GM18868 (cell line): ENCODE results near the gene TEPSIN.

Experiments used
- ATAC-seq: cut with Tn5 transposase; IDR thresholded peaks from one replicate; pipeline ENCODE4 v1.9.1; 2021; ENCODE audit warnings: mild to moderate bottlenecking, moderate library complexity; ENCODE audit not compliant: unreplicated experiment

TEPSIN gene

DNA sequence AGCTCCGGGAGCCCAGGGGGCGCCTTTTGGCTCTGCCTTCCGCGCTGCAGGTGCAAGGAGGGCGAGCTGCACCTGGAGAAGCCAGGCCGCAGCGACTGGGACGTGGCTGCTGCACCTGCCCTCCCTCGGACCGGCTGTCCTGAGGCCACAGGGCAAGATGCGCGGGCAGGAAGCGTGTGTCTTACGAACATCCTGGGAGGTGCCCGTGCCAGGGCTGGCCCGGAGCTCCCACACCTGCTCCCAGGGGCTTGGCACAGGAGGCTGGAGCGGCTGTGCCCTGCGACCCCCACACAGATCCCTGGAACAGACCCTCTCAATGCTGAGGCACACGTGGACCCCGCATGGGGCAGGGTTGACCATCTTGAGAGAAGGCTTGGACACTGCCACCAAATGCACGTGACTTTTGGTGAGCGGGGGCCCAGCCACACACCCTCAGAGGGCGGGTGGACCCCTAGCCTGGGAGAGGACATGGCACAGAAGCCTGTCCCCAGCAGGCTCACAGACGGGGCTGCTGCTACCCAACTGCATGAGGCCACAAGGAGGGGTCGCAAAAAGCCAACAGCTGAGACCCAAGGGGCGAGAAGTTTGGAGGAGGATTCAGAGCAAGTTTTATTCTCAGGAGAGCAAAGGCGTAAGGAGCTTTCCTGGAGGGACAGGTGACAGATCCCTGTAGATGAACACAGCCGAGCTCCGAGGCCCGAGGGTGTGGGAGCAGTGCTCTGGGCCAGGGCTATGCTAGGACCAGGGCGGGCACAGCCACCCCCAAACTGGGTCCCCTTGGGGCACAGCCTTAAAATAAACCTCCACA is 11.6 kb upstream of the TEPSIN start:
- ATAC-seq, result no peak

DNA sequence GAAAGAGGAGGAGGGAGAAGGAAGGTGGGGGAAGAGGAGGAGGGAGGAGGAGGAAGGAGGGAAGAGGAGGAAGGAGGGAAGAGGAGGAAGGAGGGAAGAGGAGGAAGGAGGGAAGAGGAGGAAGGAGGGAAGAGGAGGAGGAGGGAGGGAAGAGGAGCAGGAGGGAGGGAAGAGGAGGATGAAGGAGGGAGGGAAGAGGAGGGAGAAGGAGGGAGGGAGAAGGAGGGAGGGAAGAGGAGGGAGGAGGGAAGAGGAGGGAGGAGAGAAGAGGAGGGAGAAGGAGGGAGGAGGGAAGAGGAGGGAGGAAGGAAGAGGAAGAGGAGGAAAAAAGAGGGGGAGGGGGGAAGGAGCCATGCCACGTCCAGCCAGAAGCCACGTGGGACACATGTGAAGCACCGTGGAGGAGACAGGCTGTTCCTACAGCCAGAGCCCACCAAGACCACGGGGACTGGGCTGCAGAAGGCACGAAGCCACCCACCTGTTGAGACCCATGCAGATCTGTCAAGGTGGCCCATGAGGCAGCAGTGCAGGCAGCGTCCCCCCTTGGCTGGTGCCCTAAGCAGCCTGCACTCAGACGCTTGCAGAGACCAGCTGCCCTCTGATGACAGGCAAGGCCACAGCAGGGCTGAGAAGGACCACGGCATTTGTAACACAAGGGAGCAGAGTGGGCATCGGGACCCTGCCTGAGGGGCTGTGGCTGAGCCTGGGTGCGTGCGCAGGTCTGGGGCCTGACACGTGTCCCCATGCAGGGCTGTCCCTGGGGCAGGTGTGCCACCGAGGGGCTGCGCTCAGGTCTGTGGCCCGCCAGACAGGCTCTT is 10.6 kb upstream of the TEPSIN start:
- no peak for ATAC-seq

DNA sequence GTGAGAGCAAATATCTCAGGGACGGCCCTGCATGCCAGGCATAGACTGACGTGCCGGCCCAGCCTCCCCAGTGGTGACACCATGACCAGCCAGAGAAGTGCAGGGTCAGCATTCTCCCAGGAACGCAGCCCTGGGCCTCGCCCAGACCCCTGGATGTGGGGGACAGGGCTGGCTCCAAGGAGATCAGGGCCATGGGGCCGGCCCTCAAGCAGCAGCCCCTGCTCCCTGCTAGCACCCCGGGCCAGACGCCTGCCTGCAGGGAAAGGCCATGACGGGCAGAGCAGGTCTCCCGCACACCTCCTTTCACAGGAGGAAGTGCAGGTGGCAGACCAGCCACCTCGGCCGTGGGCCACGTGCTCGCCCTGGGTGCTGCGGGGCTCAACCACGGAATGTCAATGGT is 9.8 kb upstream of the TEPSIN start:
- no peak for ATAC-seq

DNA sequence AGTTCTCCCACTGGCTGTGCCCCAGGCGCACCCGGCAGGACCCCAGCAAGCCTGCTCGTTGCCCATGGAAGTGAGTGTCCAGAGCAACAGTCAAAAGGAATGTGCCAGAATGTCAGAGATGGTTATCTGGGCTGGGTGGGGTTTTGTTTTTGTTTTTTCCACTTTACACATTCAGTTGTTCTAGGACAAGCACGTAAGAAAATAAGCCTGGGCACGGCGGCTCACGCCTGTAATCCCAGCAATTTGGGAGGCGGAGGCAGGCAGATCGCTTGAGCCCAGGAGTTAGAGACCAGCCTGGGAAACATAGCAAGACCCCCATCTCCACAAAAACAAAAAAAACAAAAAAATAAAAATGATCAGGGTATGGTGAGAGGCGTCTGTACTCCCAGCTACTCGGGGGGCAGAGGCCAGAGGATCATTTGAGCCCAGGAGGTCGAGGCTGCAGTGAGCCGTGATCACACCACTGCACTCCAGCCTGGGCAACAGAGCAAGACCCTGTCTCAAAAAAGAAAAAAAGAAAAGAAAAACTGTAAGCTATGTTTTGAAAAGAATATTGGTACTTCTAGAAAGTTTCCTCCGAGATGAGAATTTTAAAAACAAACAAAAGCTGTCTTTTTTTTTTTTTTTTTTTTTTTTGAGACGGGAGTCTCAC is 8.6 kb upstream of the TEPSIN start:
- no peak for ATAC-seq

- no peak for ATAC-seq
Measured at GRCh38 chr17:81246679-81247338, 8.0 kb upstream of the TEPSIN start.

DNA sequence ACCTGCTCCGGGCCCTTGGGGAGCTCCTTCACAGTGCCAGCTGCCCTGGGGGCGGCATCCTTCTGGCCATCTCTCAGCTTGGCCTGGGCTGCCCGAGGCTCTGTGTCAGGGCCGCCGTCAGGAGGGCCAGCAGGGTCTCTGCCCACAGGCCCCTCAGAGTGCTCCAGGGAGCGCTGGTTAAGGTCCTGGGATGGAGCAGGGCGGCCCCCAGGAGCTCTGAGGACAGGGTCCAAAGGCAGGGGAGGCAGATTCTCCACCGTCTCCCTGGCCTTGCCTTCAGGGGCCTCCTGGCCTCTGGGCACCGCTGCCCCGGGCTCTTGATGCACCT is 7.5 kb upstream of the TEPSIN start:
- ATAC-seq, result no peak

- ATAC-seq, result no peak
Measured at GRCh38 chr17:81245665-81246342, 6.9 kb upstream of the TEPSIN start.

DNA sequence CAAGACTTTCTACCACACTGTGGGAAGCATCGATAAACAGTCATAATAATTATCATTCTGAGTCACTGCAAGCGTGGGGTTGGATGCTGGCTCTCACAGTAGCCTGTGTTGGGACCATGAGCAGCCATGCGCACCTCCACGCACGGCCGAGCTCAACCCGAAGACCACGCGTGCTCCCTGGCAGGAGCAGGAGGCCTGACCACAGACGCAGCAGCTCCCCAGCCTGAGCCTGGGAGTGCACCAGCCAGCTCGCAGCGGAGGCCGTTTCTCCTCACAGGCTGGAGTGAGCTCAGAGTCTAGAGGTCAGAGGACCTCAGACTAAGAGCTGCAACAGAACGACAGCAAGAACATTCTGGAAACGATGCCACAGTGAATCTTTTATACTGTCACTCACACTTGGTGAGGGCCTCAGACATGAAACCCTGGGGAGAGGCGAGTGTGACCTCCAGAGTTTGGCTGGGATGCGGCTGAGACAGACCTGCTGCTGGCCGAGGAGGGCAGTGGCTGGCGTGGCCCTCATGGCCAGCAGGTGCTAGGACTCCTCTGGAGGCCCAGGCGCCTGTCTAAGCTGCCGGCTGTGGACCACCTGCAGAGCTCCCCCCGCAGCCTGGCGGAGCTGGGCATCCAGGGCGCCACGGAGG is 6.3 kb upstream of the TEPSIN start:
- ATAC-seq, result peak; percentile 52

DNA sequence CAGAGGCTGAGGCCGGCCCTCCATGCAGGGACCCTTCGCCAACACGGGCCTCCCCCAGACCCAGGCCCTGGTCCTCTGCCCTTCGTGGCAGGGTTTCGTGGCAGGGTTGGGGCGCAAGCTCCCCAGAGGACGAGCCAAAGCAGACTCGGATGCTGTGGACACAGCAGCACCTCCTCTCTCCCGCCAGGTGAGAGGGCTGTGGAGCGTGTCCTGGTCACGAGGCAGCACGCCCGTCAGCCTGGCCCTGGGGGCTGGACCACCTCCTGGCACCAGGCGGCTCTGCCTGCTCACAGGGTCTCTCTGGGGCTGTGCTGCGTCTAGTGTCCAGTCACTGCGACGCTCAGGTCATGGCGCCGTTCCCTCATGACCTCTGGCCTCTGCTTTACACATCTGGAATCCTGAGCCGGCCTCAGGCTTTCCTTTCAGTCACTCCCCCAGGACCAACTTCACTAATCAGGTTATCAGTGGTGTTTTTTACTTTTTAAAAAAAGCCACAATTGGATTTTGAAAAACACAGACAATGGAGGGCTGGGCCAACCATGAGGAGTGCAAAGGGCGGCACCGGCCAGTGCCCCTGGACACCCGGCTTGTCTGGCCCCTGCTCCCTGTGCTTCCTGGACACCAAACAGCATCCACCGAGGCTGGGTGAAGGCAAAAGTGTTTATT is 5.6 kb upstream of the TEPSIN start:
- no peak for ATAC-seq

- no peak for ATAC-seq
Measured at GRCh38 chr17:81243333-81243664, 4.4 kb upstream of the TEPSIN start.

DNA sequence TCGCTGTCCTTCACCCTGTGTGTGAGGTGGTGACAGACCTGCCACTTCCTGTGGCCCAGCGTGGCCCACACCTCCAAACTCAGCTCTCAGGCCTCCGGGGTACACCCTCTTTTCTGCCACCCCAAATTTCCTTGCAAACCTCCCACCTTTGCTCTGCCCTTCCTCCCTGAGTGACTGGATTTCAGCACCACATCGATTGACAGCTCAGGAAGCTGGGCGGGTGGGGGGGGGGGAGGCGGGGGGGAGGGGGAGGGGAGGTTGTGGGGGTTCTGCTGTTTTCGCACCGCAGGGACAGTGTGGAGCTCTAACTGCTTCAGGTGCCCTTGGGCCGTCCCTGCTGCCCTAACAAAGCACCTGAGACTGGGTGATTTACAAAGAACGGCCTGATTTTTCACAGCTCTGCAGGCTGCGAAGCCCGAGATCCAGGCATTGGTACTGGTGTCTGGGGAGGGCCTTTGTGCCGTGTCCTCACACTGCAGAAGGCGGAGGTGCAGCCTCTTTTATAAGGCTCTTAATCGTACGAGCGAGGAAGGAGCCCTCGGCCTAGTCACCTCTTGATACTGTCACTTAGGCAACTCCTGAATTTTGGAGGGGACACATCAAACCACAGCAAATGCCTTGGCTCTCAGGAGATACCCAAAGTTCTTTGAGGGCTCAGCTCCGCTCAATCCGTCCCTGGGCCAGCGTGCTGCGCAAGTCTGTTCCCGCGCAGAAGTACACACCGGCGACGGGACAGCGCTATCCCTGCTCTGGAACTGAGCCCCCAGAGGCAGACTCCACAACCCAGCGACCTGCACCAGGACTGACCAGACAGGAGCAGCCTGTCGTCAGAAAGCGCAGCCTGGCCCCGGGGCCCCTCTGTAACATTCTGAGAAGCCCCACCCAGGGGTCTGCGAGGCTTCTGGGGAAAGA is 3.8 kb upstream of the TEPSIN start:
- no peak for ATAC-seq

DNA sequence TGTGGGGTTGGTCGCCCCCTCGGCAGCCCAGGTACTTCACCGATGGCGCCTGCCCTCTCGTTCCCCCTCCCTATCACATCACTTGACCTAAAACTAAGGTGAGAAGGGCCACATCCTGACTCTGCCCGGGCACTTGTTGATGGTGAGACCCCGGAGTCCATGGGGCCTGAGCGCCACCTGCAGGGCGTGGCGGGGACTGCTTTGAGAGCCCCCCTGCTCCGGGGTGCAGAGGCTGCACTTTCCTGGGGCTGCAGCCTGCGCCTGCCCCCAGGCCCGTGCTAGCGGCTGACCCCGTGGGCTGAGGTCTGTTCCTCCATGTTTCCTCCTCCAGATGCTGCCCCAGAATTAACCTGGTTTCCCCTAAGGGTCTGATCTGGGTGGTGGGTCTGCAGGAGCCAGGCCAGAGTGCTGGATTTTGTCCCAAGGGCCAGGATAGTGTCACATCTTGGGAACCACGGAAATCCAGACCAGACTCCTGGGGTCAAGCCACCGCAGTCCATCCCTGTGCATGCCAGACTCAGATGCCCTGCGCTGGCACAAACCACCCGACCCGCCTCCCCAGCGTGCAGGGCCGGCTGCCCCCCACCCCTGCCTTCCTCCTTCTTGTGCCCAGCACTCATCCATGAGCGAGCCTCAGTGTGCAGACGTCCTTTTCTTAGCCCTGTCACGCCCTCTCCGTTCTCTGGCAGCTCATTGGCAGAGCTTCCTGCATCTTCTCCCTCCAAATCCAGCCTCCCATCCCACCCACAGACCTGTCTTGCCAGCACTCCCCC is 3.0 kb upstream of the TEPSIN start:
- ATAC-seq, result no peak

DNA sequence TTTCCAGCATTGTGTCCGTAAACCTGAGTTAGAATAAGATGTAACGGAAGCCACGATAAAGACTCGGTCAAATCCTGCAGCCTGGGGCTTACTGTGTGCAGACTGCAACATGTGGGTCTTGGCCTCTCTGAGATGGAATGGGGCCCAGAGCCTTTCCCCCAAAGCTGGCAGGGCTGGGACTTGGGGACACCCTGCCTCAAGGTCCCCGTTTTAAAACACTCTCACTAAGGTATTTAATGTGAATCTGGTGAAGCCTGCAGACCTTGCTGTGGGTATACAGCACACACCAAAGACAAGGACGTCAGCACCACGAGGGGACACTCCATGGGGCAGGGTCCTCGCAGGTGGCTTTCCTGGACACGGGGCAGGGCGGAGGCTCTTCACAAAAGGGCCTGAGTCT is 2.3 kb upstream of the TEPSIN start:
- ATAC-seq, result no peak

DNA sequence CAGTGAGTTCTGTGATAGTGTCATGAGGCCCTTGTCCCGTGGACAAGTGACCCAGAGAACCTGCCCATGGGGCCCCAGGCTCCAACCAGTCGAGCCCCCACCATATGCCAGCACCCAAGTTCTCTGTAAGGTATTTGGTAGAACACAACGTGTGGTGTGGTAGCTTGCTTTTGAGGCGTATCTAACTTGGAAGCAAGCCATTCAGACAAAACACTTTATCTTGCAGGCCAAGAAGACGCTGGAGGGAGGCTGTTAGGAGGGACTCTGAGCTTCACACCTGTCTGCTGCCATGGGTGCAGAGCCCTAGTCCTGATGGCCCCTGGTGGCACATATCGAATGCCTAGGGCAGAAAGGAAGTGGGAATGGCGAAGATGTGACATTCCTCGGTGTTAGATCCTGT is 1.9 kb upstream of the TEPSIN start:
- ATAC-seq, result no peak

- no peak for ATAC-seq
Measured at GRCh38 chr17:81239714-81240555, 1.1 kb upstream of the TEPSIN start.

GRCh38 chr17:81238490-81238814 is 403 bp downstream of the TEPSIN start:
- ATAC-seq, result no peak
